ENCODE measurements around the gene RPL6.
A peak's percentile ranks its signal among the peaks of the same experiment; 100 is the strongest.

- TF ChIP-seq CTCF (IDR thresholded peaks at IDR 0.05) (peak in 1 of 4 experiments; percentile 32), POLR2AphosphoS5 (IDR thresholded peaks at IDR 0.05) (peak; percentile 86 to 97 (median 96)), POLR2A (IDR thresholded peaks at IDR 0.05) (peak; percentile 69 to 75), EP300 (IDR thresholded peaks at IDR 0.05) (peak in 1 of 4 donors; percentile 20)
Observed at GRCh38 chr12:112418608-112419296, 9.3 kb upstream of the RPL6 start, which contains the start of gene PTPN11.

Measured in sigmoid colon (tissue), 4 donors.